ENCODE results near the gene ZBTB48. TPM values are rescaled to one million over a fixed set of nuclear protein-coding genes. Genes with fewer than 3 reads are reported as not detected.

ZBTB48 gene
- total RNA-seq, 4 donors from 2014 or later: 31.6 to 40.4 (median 34.8) TPM

- WGBS, 2 donors: 29 to 34% methylated on average over 13 of the region's 13 CpGs
- DNase-seq (ENCODE audit: low spot score in 2 of 2): no peak
- H3K4me3 ChIP-seq (ENCODE audit: low read depth, poor library complexity, severe bottlenecking): no peak overlapping the region
- TF ChIP-seq POLR2A (IDR thresholded peaks at IDR 0.05): no peak
- no peak for TF ChIP-seq CTCF (IDR thresholded peaks at IDR 0.05)
- intact Hi-C loops (cut with DNase I; ENCODE audit: low total_unique reads): no loop called here
These were observed 7.6 kb downstream of the ZBTB48 start for GRCh38 chr1:6587261-6588005.

- WGBS, 2 donors: 62 to 66% methylated on average over 14 to 17 of the region's 25 CpGs
- no peak for TF ChIP-seq POLR2A (IDR thresholded peaks at IDR 0.05)
- TF ChIP-seq CTCF (IDR thresholded peaks at IDR 0.05): no peak
These were observed 8.5 kb downstream of the ZBTB48 start for GRCh38 chr1:6588128-6588892.

GRCh38 chr1:6588893-6589520, 9.2 kb downstream of the ZBTB48 start:
- 71 to 76% methylated on average over 23 to 24 of the region's 24 CpGs for WGBS, 2 donors
- intact Hi-C loops (cut with DNase I; ENCODE audit: low total_unique reads): no loop called here
- H3K4me3 ChIP-seq (ENCODE audit: low read depth, poor library complexity, severe bottlenecking): no peak overlapping the region
- TF ChIP-seq CTCF (IDR thresholded peaks at IDR 0.05) (no peak), POLR2A (IDR thresholded peaks at IDR 0.05) (no peak)
- DNase-seq (ENCODE audit: low spot score in 2 of 2): no peak

More at GRCh38 chr1:6588128-6588892, 8.5 kb downstream of the ZBTB48 start:
- no peak for DNase-seq (ENCODE audit: low spot score in 2 of 2)
- H3K4me3 ChIP-seq (ENCODE audit: low read depth, poor library complexity, severe bottlenecking): no peak overlapping the region
- intact Hi-C loops (cut with DNase I; ENCODE audit: low total_unique reads): no loop called here

- intact Hi-C loops (cut with DNase I; ENCODE audit: low total_unique reads): no loop called here
- H3K4me3 ChIP-seq (ENCODE audit: low read depth, poor library complexity, severe bottlenecking): no peak overlapping the region
- 81 to 84% methylated on average over 7 of the region's 7 CpGs for WGBS, 2 donors
- TF ChIP-seq POLR2A (IDR thresholded peaks at IDR 0.05) (no peak), CTCF (IDR thresholded peaks at IDR 0.05) (no peak)
- no peak for DNase-seq (ENCODE audit: low spot score in 2 of 2)
These were observed 10.3 kb downstream of the ZBTB48 start for GRCh38 chr1:6590046-6590445.

GRCh38 chr1:6591222-6591621, 11.4 kb downstream of the ZBTB48 start:
- intact Hi-C loops (cut with DNase I; ENCODE audit: low total_unique reads): no loop called here
- H3K4me3 ChIP-seq (ENCODE audit: low read depth, poor library complexity, severe bottlenecking): no peak overlapping the region
- WGBS, 2 donors: 76 to 79% methylated on average over 13 of the region's 13 CpGs
- no peak for TF ChIP-seq POLR2A (IDR thresholded peaks at IDR 0.05)
- no peak for TF ChIP-seq CTCF (IDR thresholded peaks at IDR 0.05)
- no peak for DNase-seq (ENCODE audit: low spot score in 2 of 2)

Measured in lower leg skin (tissue), 4 donors.